GM12878 (cell line): ENCODE results near the gene CDC45. TPM values are rescaled to one million over a fixed set of nuclear protein-coding genes. Genes with fewer than 3 reads are reported as not detected.

ENCODE experiments used
- ATAC-seq: fragments of 200-7000 bp; cut with Tn5 transposase; 3 replicates; pipeline ENCODE4 v1.9.1; 2020; ENCODE audit warnings: mild to moderate bottlenecking, moderate library complexity
- BruUV-seq: library from RNA; stranded (reverse); fragments of 400-500 nt; replicated peaks from 2 replicates; lab custom pipeline; 2021; lab: Mats Ljungman, UMichigan
- CTCF ChIA-PET: fragments of 300-600 bp; sonication (Branson Sonifier 250); formaldehyde crosslinking; extraction: SDS; loops from one replicate; lab custom pipeline; 2021; ENCODE audit warnings: inconsistent platforms; lab: Yijun Ruan, JAX
- POLR2A ChIA-PET: fragments of 350-600 bp; formaldehyde crosslinking; extraction: SDS; loops from one replicate; lab custom pipeline; 2021; ENCODE audit warnings: inconsistent platforms; lab: Charles Lee
- RAD21 ChIA-PET: fragments of 300-600 bp; sonication (Branson Sonifier 250); formaldehyde crosslinking; loops from one replicate; lab custom pipeline; 2023; ENCODE audit warnings: antibody characterized with exemption; ENCODE audit not compliant: unreplicated experiment; lab: Charles Lee
- SMC1A ChIA-PET: fragments of 300-600 bp; sonication (Branson Sonifier 250); formaldehyde crosslinking; loops from one replicate; lab custom pipeline; 2023; ENCODE audit not compliant: unreplicated experiment, uncharacterized antibody; lab: Charles Lee
- DNase-seq: peaks from one replicate; pipeline ENCODE4 v3.0.0-alpha.2; 2011; ENCODE audit warnings: low read depth, low spot score
- FAIRE-seq: peaks from 3 replicates; lab custom pipeline; 2011; peaks lifted over from hg19 to GRCh38; lab: Jason Lieb, UNC
- H2AFZ ChIP-seq: 2 replicates; pipeline ENCODE4 v1.6.0; 2011; ENCODE audit warnings: low read depth, low read length, control low read depth; ENCODE audit not compliant: control insufficient read depth
- H3K27ac ChIP-seq: 2 replicates; pipeline ENCODE4 v1.5.1; 2011; ENCODE audit warnings: control low read depth; ENCODE audit not compliant: control insufficient read depth, insufficient read depth
- H3K27me3 ChIP-seq, 2 experiments: replicated peaks in 1 of 2; 2 replicates each; pipeline versions ENCODE4 v1.6.0 to v1.6.1; 2011; ENCODE audit warnings: low read length in 1 of 2; ENCODE audit not compliant: control insufficient read depth in 2 of 2, insufficient read depth in 2 of 2
- H3K36me3 ChIP-seq, 2 experiments: 2 replicates each; pipeline ENCODE4 v1.5.1; 2011; ENCODE audit warnings: low read length in 1 of 2; ENCODE audit not compliant: control insufficient read depth in 2 of 2, insufficient read depth in 2 of 2
- H3K4me1 ChIP-seq: 2 replicates; pipeline ENCODE4 v1.6.1; 2011; ENCODE audit warnings: mild to moderate bottlenecking, low read length, moderate library complexity, mixed read lengths; ENCODE audit not compliant: control insufficient read depth, insufficient read depth
- H3K4me2 ChIP-seq: 2 replicates; pipeline ENCODE4 v1.6.0; 2011; ENCODE audit warnings: control low read depth; ENCODE audit not compliant: control insufficient read depth, insufficient read depth
- H3K4me3 ChIP-seq: fragments of 200-600 bp; sonication (generic); 2 replicates; pipeline ENCODE4 v1.5.1; 2016
- H3K79me2 ChIP-seq: 2 replicates; pipeline ENCODE4 v1.6.0; 2011; ENCODE audit warnings: low read length; ENCODE audit not compliant: control insufficient read depth, insufficient read depth
- H3K9ac ChIP-seq: 2 replicates; pipeline ENCODE4 v1.8.0; 2011; ENCODE audit warnings: low read length, control low read depth, mixed read lengths; ENCODE audit not compliant: control insufficient read depth, insufficient read depth
- H3K9me3 ChIP-seq: replicated peaks from 3 replicates; pipeline ENCODE4 v1.5.1; 2011; ENCODE audit warnings: mild to moderate bottlenecking, low read length; ENCODE audit not compliant: control insufficient read depth, insufficient read depth
- H4K20me1 ChIP-seq: 2 replicates; pipeline ENCODE4 v1.6.0; 2011; ENCODE audit not compliant: control insufficient read depth, insufficient read depth
- BACH1 ChIP-seq: fragments of 450-650 bp; IDR thresholded peaks from 2 replicates; pipeline ENCODE4 v1.6.1; 2017; ENCODE audit warnings: mild to moderate bottlenecking, borderline replicate concordance
- BCLAF1 ChIP-seq: fragments of 450-650 bp; IDR thresholded peaks from 2 replicates; pipeline ENCODE4 v1.6.1; 2017; ENCODE audit warnings: antibody characterized with exemption, mild to moderate bottlenecking, moderate library complexity
- CBX3 ChIP-seq: fragments of 200-600 bp; sonication (generic); IDR thresholded peaks from 2 replicates; pipeline ENCODE4 v1.6.1; 2016; ENCODE audit warnings: low read depth, borderline replicate concordance
- IRF3 ChIP-seq: fragments of 450-650 bp; IDR thresholded peaks from 2 replicates; pipeline ENCODE4 v1.6.1; 2014; ENCODE audit warnings: mild to moderate bottlenecking
- WGBS: methylation state at CpG from one replicate; pipeline ENCODE4 v1.1.6; 2016; ENCODE audit warnings: low lambda C conversion rate; ENCODE audit not compliant: insufficient replicate concordance, insufficient coverage; ENCODE audit errors: missing lambda C conversion rate; 5-methylcytosine and 5-hydroxymethylcytosine counted together
- in situ Hi-C: fragments of 300-500 bp; cut with MboI; formaldehyde crosslinking; loops from 9 replicates; pipeline ENCODE4 v1.14.3; 2018; ENCODE audit warnings: mixed read lengths
- intact Hi-C: fragments of 100-400 bp; cut with micrococcal nuclease; formaldehyde crosslinking; loops from one replicate; pipeline ENCODE4 v1.14.2; 2022; ENCODE audit not compliant: unreplicated experiment
- polyA plus RNA-seq, 11 experiments: library from polyadenylated mRNA; depleted of rRNA in 4 of 11; unstranded in 6 of 11; stranded (reverse) in 5 of 11; fragments of >200 nt; fragmentation: Nextera tagmentation in 4 of 11; fragmentation: Illumina TruSeq in 1 of 11; extraction: Ambion mirVana in 4 of 11; extraction: Trizol in 1 of 11; gene quantifications; 1 replicate in 1 of 11; 2 replicates in 10 of 11; pipeline versions ENCODE4 v1.2.1 to v1.2.3, GENCODE V29; 2011 to 2016; ENCODE audit warnings: inconsistent platforms in 2 of 11, missing spikeins in 2 of 11, low read depth in 1 of 11
- total RNA-seq, 4 experiments: library from RNA; depleted of rRNA in 3 of 4; stranded (reverse); fragments of >200 nt in 3 of 4; fragmentation: Illumina TruSeq in 1 of 4; extraction: Trizol in 1 of 4; gene quantifications; 2 replicates each; pipeline versions ENCODE4 v1.2.1 to v1.2.3, GENCODE V29; 2013 to 2021
- TF ChIP-seq, protein P1 (sequence below): fragments of 450-650 bp; IDR thresholded peaks from 2 replicates; pipeline ENCODE4 v1.6.1; 2016; ENCODE audit warnings: mild to moderate bottlenecking, moderate library complexity, borderline replicate concordance

Gene CDC45
- total and polyA plus RNA-seq, 10 of the 15 experiments (the other 5 are each of a cell fraction or from before 2014, with no cell fraction given): 40.8 to 88.5 (median 54.2) TPM

- TF ChIP-seq, protein P1, sequence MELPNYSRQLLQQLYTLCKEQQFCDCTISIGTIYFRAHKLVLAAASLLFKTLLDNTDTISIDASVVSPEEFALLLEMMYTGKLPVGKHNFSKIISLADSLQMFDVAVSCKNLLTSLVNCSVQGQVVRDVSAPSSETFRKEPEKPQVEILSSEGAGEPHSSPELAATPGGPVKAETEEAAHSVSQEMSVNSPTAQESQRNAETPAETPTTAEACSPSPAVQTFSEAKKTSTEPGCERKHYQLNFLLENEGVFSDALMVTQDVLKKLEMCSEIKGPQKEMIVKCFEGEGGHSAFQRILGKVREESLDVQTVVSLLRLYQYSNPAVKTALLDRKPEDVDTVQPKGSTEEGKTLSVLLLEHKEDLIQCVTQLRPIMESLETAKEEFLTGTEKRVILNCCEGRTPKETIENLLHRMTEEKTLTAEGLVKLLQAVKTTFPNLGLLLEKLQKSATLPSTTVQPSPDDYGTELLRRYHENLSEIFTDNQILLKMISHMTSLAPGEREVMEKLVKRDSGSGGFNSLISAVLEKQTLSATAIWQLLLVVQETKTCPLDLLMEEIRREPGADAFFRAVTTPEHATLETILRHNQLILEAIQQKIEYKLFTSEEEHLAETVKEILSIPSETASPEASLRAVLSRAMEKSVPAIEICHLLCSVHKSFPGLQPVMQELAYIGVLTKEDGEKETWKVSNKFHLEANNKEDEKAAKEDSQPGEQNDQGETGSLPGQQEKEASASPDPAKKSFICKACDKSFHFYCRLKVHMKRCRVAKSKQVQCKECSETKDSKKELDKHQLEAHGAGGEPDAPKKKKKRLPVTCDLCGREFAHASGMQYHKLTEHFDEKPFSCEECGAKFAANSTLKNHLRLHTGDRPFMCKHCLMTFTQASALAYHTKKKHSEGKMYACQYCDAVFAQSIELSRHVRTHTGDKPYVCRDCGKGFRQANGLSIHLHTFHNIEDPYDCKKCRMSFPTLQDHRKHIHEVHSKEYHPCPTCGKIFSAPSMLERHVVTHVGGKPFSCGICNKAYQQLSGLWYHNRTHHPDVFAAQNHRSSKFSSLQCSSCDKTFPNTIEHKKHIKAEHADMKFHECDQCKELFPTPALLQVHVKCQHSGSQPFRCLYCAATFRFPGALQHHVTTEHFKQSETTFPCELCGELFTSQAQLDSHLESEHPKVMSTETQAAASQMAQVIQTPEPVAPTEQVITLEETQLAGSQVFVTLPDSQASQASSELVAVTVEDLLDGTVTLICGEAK: no peak
- TF ChIP-seq CBX3 (no peak), BCLAF1 (no peak), BACH1 (no peak)
- TF ChIP-seq, all 136 proteins: peak for 0
Observed at GRCh38 chr22:19527321-19527721, 47.6 kb downstream of the CDC45 start (continued).

DNA sequence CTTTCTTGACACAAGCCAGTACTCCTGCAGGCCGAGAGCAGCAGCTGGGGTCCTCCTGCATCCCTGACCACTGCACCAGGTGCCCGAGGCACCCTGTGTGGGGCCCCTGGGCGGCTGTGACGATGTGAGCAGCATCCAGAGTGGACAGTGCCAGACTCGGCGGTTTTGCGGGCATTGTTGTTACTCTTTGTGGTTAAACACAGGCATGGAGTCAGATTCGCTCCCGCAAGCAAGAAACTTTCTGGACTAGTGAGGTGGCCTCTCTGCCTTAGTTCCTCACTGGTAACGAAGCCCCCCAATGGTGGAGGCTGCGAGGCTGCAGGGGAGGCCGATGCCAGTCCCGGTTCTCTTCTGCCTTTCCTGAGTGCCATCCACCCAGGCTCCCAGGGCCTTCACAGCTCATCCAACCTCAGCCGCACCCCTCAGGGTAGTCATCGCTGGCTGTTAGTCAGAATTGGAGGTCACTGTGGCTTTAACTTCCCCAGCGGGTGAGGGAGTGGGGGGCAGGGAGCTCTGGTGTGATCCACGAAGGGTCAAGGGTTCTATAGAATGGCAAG is 48.2 kb downstream of the CDC45 start:
- ChIA-PET CTCF (interaction anchor here (1.1 kb wide), 1 partner anchor 87 kb away, joined by 4 read pairs; no protein-coding TSS in a partner anchor), POLR2A (no interaction called here), SMC1A (no interaction called here), RAD21 (no interaction called here)
- Histone ChIP-seq H3K27ac (no peak overlapping the region), H3K9me3 (no peaks in the 10 kb centered on the region), H3K4me1 (no peaks in the 10 kb centered on the region), H3K27me3 (peaks cover 0 to 2% of the 10 kb centered on the region in 2 experiments; a peak in 2 of 4 replicates), H4K20me1 (no peaks in the 10 kb centered on the region), H3K4me3 (no peak overlapping the region), H3K4me2 (no peak overlapping the region), H2AFZ (no peak overlapping the region), H3K79me2 (no peaks in the 10 kb centered on the region), H3K9ac (no peak overlapping the region), H3K36me3 (no peaks in the 10 kb centered on the region)
- no peak for FAIRE-seq
- intact Hi-C loops (no loop called here), in situ Hi-C loops (no loop called here)
- no peak for TF ChIP-seq BACH1
- no peak for TF ChIP-seq IRF3
- no peak for ATAC-seq
- no peak for DNase-seq
- WGBS: 37% methylated on average over 17 of the region's 17 CpGs
- no TSS peak for BruUV-seq
